ENCODE results near the gene PLCZ1. TPM values are rescaled to one million over a fixed set of nuclear protein-coding genes. Genes with fewer than 3 reads are reported as not detected.

PLCZ1 gene
- total RNA-seq, 2 donors from 2014 or later: not detected

GRCh38 chr12:18676141-18676540, 61.7 kb downstream of the PLCZ1 start:
- Histone ChIP-seq H3K36me3 (no peaks in the 10 kb centered on the region), H3K9me3 (no peaks in the 10 kb centered on the region), H3K27me3 (replicated peaks; ENCODE audit: insufficient read depth) (no peaks in the 10 kb centered on the region), H3K4me3 (no peak overlapping the region), H3K4me1 (ENCODE audit: control insufficient read depth in 1 of 2, low read depth in 2 of 2) (no peaks in the 10 kb centered on the region), H3K27ac (no peak overlapping the region)
- no peak for TF ChIP-seq CTCF (IDR thresholded peaks at IDR 0.05)
- ATAC-seq (ENCODE audit: insufficient number of reproducible peaks, low FRiP score, low read depth): no peak
- no peak for DNase-seq (ENCODE audit: low spot score)

- Histone ChIP-seq H3K4me1 (ENCODE audit: control insufficient read depth in 1 of 2, low read depth in 2 of 2) (no peaks in the 10 kb centered on the region), H3K36me3 (no peaks in the 10 kb centered on the region), H3K27me3 (replicated peaks; ENCODE audit: insufficient read depth) (no peaks in the 10 kb centered on the region), H3K27ac (no peak overlapping the region), H3K9me3 (no peaks in the 10 kb centered on the region), H3K4me3 (no peak overlapping the region)
- no peak for DNase-seq (ENCODE audit: low spot score)
- no peak for ATAC-seq (ENCODE audit: insufficient number of reproducible peaks, low FRiP score, low read depth)
- no peak for TF ChIP-seq CTCF (IDR thresholded peaks at IDR 0.05)
These were observed 79.0 kb downstream of the PLCZ1 start for GRCh38 chr12:18658829-18659228.

GRCh38 chr12:18658179-18658578, 79.6 kb downstream of the PLCZ1 start:
- Histone ChIP-seq H3K36me3 (no peaks in the 10 kb centered on the region), H3K4me3 (no peak overlapping the region), H3K9me3 (no peaks in the 10 kb centered on the region), H3K27ac (no peak overlapping the region), H3K4me1 (ENCODE audit: control insufficient read depth in 1 of 2, low read depth in 2 of 2) (no peaks in the 10 kb centered on the region), H3K27me3 (replicated peaks; ENCODE audit: insufficient read depth) (no peaks in the 10 kb centered on the region)
- TF ChIP-seq CTCF (IDR thresholded peaks at IDR 0.05): no peak
- no peak for ATAC-seq (ENCODE audit: insufficient number of reproducible peaks, low FRiP score, low read depth)
- DNase-seq (ENCODE audit: low spot score): no peak

GRCh38 chr12:18655351-18655750, 82.5 kb downstream of the PLCZ1 start:
- H3K36me3 ChIP-seq: no peaks in the 10 kb centered on the region
- TF ChIP-seq CTCF (IDR thresholded peaks at IDR 0.05): no peak
- no peaks in the 10 kb centered on the region for H3K27me3 ChIP-seq (replicated peaks; ENCODE audit: insufficient read depth)
- no peaks in the 10 kb centered on the region for H3K4me1 ChIP-seq (ENCODE audit: control insufficient read depth in 1 of 2, low read depth in 2 of 2)
- no peak for ATAC-seq (ENCODE audit: insufficient number of reproducible peaks, low FRiP score, low read depth)
- no peaks in the 10 kb centered on the region for H3K9me3 ChIP-seq
- no peak overlapping the region for H3K27ac ChIP-seq
- DNase-seq (ENCODE audit: low spot score): no peak
- no peak overlapping the region for H3K4me3 ChIP-seq

- Histone ChIP-seq H3K4me3 (no peak overlapping the region), H3K9me3 (no peaks in the 10 kb centered on the region), H3K36me3 (no peaks in the 10 kb centered on the region), H3K27ac (no peak overlapping the region), H3K4me1 (ENCODE audit: control insufficient read depth in 1 of 2, low read depth in 2 of 2) (no peaks in the 10 kb centered on the region), H3K27me3 (replicated peaks; ENCODE audit: insufficient read depth) (no peaks in the 10 kb centered on the region)
- no peak for TF ChIP-seq CTCF (IDR thresholded peaks at IDR 0.05)
- no peak for ATAC-seq (ENCODE audit: insufficient number of reproducible peaks, low FRiP score, low read depth)
- no peak for DNase-seq (ENCODE audit: low spot score)
These were observed 84.3 kb downstream of the PLCZ1 start for GRCh38 chr12:18653465-18653864.

All from thoracic aorta (tissue), 2 donors.